ENCODE results near the gene MROH9. TPM values are rescaled to one million over a fixed set of nuclear protein-coding genes. Genes with fewer than 3 reads are reported as not detected.

Gene MROH9
- total RNA-seq (2022; extraction: Qiagen RNA extraction; ENCODE audit: low read depth) = not detected in 5 replicates

GRCh38 chr1:170935231-170935630 is at the start of gene MROH9:
Gene MROH9 (plus strand): TSS chr1:170935534. CDS start chr1:170945557, 10,023 bp downstream.

GRCh38 chr1:171090604-171091003 is 155.3 kb downstream of the MROH9 start, which contains the start of gene FMO3:
Gene FMO3 (plus strand): TSS chr1:171090905. CDS start chr1:171092659, 1,754 bp downstream.

Other genes with a start within 250 kb of the MROH9 start
- gene FMO3, start 155.4 kb downstream of the MROH9 start, total RNA-seq (2022; extraction: Qiagen RNA extraction; ENCODE audit: low read depth) = not detected in 5 replicates
- not detected in 5 replicates for gene FMO2, start 249.8 kb downstream of the MROH9 start, total RNA-seq (2022; extraction: Qiagen RNA extraction; ENCODE audit: low read depth)

Measured in A549 treated with RU486 at 1 μM for 4 hours (cell line).